ENCODE data around the gene GATA3.

DNA sequence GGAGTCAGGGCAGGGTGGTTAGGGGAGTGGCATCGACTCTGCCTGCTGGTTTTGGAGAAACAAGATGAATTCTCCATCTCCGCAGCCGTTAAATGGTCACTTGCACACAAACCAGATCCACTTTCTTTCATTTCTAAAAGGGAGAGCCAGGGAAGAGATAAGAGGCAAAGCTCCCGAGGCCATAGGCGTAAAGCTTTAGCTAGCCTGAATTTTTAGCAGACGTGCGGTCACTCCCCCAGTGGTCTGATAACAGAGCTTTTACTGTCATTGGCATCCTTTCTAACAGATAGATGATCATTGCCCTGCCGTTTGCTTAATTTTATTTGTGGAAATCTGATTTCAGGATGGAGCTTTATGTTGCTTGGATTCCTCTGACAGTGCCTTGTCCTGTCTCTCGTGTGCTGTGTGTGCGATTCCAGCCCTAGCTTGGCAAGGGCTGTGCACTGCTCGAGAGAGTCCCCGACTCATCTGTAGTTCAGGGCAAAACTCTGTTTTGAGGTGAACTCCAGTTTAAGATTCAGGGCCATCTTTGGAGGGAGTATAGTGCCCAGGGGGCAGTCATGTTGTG, 62.5 kb downstream of the GATA3 start:
- TF ChIP-seq EZH2phosphoT487 (IDR thresholded peaks at IDR 0.05) (no peak), EZH2 (IDR thresholded peaks at IDR 0.05) (no peak)
- TF ChIP-seq, protein P1, sequence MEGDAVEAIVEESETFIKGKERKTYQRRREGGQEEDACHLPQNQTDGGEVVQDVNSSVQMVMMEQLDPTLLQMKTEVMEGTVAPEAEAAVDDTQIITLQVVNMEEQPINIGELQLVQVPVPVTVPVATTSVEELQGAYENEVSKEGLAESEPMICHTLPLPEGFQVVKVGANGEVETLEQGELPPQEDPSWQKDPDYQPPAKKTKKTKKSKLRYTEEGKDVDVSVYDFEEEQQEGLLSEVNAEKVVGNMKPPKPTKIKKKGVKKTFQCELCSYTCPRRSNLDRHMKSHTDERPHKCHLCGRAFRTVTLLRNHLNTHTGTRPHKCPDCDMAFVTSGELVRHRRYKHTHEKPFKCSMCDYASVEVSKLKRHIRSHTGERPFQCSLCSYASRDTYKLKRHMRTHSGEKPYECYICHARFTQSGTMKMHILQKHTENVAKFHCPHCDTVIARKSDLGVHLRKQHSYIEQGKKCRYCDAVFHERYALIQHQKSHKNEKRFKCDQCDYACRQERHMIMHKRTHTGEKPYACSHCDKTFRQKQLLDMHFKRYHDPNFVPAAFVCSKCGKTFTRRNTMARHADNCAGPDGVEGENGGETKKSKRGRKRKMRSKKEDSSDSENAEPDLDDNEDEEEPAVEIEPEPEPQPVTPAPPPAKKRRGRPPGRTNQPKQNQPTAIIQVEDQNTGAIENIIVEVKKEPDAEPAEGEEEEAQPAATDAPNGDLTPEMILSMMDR (IDR thresholded peaks at IDR 0.05) = no peak

Data from neural progenitor cell (in vitro differentiated cells).